PC-9 (cell line): ENCODE measurements around the gene LINC00632. TPM values are rescaled to one million over a fixed set of nuclear protein-coding genes. Genes with fewer than 3 reads are reported as not detected.
A peak's percentile ranks its signal among the peaks of the same experiment; 100 is the strongest.

ENCODE experiments used
- Bru-seq: library from RNA; stranded (reverse); fragments of 400-500 nt; gene quantifications from one replicate; lab custom pipeline; 2021; lab: Mats Ljungman, UMichigan
- BruChase-seq, 2 experiments: library from RNA; stranded (reverse); fragments of 400-500 nt; gene quantifications; one replicate each; lab custom pipeline; 2021; lab: Mats Ljungman, UMichigan
- BruUV-seq: library from RNA; stranded (reverse); fragments of 400-500 nt; replicated peaks from 2 replicates; lab custom pipeline; 2021; lab: Mats Ljungman, UMichigan
- CTCF ChIA-PET: fragments of 300-600 bp; sonication (Branson Sonifier 250); formaldehyde crosslinking; loops from one replicate; lab custom pipeline; 2022; ENCODE audit warnings: antibody characterized with exemption; lab: Charles Lee
- POLR2A ChIA-PET: fragments of 300-600 bp; sonication (Branson Sonifier 250); formaldehyde crosslinking; loops from one replicate; lab custom pipeline; 2022; ENCODE audit warnings: antibody characterized with exemption; ENCODE audit not compliant: unreplicated experiment; lab: Charles Lee
- DNase-seq, 2 experiments: peaks; one replicate each; pipeline versions ENCODE4 v3.0.0 to v3.0.0-alpha.2; 2015 to 2022; ENCODE audit warnings: mixed read lengths in 1 of 2
- H2AFZ ChIP-seq: fragments of 200-600 bp; sonication (generic); 2 replicates; pipeline ENCODE4 v1.8.1; 2017; ENCODE audit warnings: antibody characterized with exemption
- H3F3A ChIP-seq: fragments of 200-600 bp; sonication (generic); 2 replicates; pipeline ENCODE4 v1.8.1; 2017; ENCODE audit warnings: antibody characterized with exemption, mild to moderate bottlenecking, low read depth; ENCODE audit not compliant: insufficient read depth
- H3K27ac ChIP-seq: fragments of 200-600 bp; sonication (generic); 2 replicates; pipeline ENCODE4 v1.6.1; 2016; ENCODE audit warnings: mixed run types
- H3K27me3 ChIP-seq: fragments of 200-600 bp; sonication (generic); 2 replicates; pipeline ENCODE4 v1.6.1; 2016; ENCODE audit warnings: low read depth, mixed run types; ENCODE audit not compliant: insufficient read depth
- H3K36me3 ChIP-seq: fragments of 200-600 bp; sonication (generic); 2 replicates; pipeline ENCODE4 v1.6.1; 2016; ENCODE audit warnings: low read depth, mixed run types
- H3K4me1 ChIP-seq: fragments of 200-600 bp; sonication (generic); replicated peaks from 2 replicates; pipeline ENCODE4 v1.6.1; 2016; ENCODE audit warnings: mixed run types; ENCODE audit not compliant: insufficient read depth
- H3K4me2 ChIP-seq: fragments of 200-600 bp; sonication (generic); 2 replicates; pipeline ENCODE4 v1.6.1; 2017; ENCODE audit warnings: mixed run types
- H3K4me3 ChIP-seq: fragments of 200-600 bp; sonication (generic); 2 replicates; pipeline ENCODE4 v1.6.1; 2016; ENCODE audit warnings: mixed run types
- H3K79me2 ChIP-seq: fragments of 200-600 bp; sonication (generic); 2 replicates; pipeline ENCODE4 v1.6.1; 2017; ENCODE audit warnings: low read depth, mixed run types
- H3K9me2 ChIP-seq: fragments of 200-600 bp; sonication (generic); 2 replicates; pipeline ENCODE4 v1.8.1; 2017; ENCODE audit warnings: mild to moderate bottlenecking; ENCODE audit not compliant: insufficient read depth
- H3K9me3 ChIP-seq: fragments of 200-600 bp; sonication (generic); 2 replicates; pipeline ENCODE4 v1.8.1; 2016; ENCODE audit warnings: low read depth; ENCODE audit not compliant: insufficient read depth
- H4K20me1 ChIP-seq: fragments of 200-600 bp; sonication (generic); 2 replicates; pipeline ENCODE4 v1.8.1; 2017; ENCODE audit not compliant: insufficient read depth
- EZH2 ChIP-seq: fragments of 200-600 bp; sonication (generic); IDR thresholded peaks from 2 replicates; pipeline ENCODE4 v1.8.0; 2017; ENCODE audit warnings: antibody characterized with exemption, low read depth
- intact Hi-C: fragments of 100-400 bp; cut with micrococcal nuclease; formaldehyde crosslinking; loops from one replicate; pipeline ENCODE4 v1.10.0; 2022; ENCODE audit not compliant: unreplicated experiment
- long read RNA-seq: library from polyadenylated mRNA; stranded (forward); transcript quantifications from one replicate; pipeline ENCODE4 v2.0.0, GENCODE V29; 2022
- total RNA-seq: library from RNA; stranded (reverse); gene quantifications from 2 replicates; pipeline ENCODE4 v1.2.3, GENCODE V29; 2021
- TF ChIP-seq, protein P1 (sequence below): fragments of 200-600 bp; sonication (generic); conservative IDR thresholded peaks from 2 replicates; pipeline ENCODE4 v1.6.1; 2017; ENCODE audit warnings: mixed run types, antibody characterized with exemption, mild to moderate bottlenecking, moderate library complexity

The LINC00632 gene
- total RNA-seq (0.20 and 0.46 TPM in 2 replicates), Bru-seq, nascent RNA (percentile 6 among the genes with signal in this experiment), BruChase-seq, experiment 1, labeled RNA remaining after a 2-hour chase (percentile 1 among the genes with signal in this experiment), BruChase-seq, experiment 2, labeled RNA remaining after a 6-hour chase (percentile 11 among the genes with signal in this experiment)
- long read RNA-seq = 0 reads

DNA sequence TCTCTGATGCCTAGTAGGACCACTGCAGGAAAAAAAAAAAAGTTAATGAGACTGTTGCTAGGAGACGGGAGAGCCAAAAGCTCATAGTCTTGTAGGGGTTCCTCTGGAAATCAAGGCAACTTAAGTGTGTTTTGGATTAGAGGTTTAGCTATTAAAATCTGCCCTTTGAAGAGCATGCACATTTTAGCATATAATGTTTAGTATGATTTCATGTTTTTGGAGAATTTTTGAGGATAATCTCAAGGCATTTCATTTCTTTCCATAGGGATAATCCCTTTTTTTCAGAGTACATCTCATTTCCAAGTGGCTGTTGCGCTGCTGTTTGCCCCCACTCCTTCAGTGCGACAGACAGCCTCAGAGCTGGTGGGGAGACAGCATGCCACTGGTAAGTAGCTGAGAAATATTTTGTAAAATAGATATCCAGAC, at the start of gene LINC00632:
LINC00632 (plus strand) TSS at position 339 of the 426 bp plus-strand sequence.
- CTCF ChIA-PET = no interaction called here
- BruUV-seq = no TSS peak
- Histone ChIP-seq H3K9me2 (no peaks in the 10 kb centered on the region), H3K9me3 (no peaks in the 10 kb centered on the region), H3F3A (no peaks in the 10 kb centered on the region), H3K36me3 (no peaks in the 10 kb centered on the region), H2AFZ (no peak within 1 kb of the TSS), H3K27ac (no peak within 1 kb of the TSS), H4K20me1 (no peaks in the 10 kb centered on the region), H3K4me2 (no peak within 1 kb of the TSS), H3K27me3 (peaks cover 39% of the 10 kb centered on the region; the same call in 1 of the 2 replicates), H3K4me1 (no peaks in the 10 kb centered on the region), H3K79me2 (no peaks in the 10 kb centered on the region), H3K4me3 (no peak within 1 kb of the TSS)
- TF ChIP-seq, protein P1, sequence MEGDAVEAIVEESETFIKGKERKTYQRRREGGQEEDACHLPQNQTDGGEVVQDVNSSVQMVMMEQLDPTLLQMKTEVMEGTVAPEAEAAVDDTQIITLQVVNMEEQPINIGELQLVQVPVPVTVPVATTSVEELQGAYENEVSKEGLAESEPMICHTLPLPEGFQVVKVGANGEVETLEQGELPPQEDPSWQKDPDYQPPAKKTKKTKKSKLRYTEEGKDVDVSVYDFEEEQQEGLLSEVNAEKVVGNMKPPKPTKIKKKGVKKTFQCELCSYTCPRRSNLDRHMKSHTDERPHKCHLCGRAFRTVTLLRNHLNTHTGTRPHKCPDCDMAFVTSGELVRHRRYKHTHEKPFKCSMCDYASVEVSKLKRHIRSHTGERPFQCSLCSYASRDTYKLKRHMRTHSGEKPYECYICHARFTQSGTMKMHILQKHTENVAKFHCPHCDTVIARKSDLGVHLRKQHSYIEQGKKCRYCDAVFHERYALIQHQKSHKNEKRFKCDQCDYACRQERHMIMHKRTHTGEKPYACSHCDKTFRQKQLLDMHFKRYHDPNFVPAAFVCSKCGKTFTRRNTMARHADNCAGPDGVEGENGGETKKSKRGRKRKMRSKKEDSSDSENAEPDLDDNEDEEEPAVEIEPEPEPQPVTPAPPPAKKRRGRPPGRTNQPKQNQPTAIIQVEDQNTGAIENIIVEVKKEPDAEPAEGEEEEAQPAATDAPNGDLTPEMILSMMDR = no peak
- TF ChIP-seq EZH2 = no peak
- no peak for DNase-seq
- intact Hi-C loops = no loop called here
- POLR2A ChIA-PET = no interaction called here

DNA sequence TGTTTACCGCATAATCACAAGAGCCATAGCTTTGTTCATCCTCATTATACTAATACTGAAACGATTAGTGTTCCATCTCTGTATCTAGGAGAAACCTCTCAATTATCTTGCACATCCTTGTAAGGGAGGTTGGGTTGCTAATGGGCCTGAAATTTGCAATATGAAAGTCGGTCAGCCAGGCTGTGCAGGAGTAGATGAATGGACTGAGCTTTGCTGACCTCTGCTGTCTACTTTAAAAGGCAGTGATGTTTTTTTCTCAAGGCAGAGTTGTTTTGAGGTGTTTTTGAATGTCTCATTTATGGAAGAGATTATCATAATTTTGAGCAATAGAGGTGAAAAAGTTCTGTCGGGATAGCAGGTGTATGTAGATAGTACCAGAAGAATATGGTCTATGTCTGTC, 47.9 kb upstream of the LINC00632 start:
- POLR2A ChIA-PET = no interaction called here

DNA sequence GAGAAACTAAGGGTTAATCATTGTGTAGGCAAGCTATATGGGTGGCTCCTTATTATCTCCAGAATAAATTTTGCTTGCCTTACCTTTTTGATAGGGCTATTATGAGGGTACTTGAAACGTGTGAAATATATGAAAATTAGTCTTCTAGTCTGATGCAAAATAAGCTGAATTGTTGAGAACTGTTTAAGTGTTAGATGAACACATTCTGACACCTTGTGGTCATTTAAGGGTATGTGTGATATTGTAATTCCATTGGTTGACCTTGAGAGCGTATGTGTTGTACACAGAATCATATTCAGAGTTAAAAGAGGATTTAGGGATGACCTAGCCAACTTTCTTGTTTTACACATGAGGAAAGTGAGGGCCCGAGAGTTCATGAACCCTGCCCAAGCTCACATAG, 44.6 kb upstream of the LINC00632 start:
- Histone ChIP-seq H2AFZ (no peak overlapping the region), H3K27ac (no peak overlapping the region), H3K4me2 (no peak overlapping the region), H3K27me3 (peaks cover 3% of the 10 kb centered on the region; the same call in 1 of the 2 replicates), H3K9me2 (no peaks in the 10 kb centered on the region), H3K4me1 (no peaks in the 10 kb centered on the region), H3F3A (no peaks in the 10 kb centered on the region), H3K79me2 (no peaks in the 10 kb centered on the region), H3K9me3 (no peaks in the 10 kb centered on the region), H3K36me3 (no peaks in the 10 kb centered on the region), H3K4me3 (no peak overlapping the region), H4K20me1 (no peaks in the 10 kb centered on the region)
- ChIA-PET POLR2A (no interaction called here), CTCF (no interaction called here)
- no peak for DNase-seq
- intact Hi-C loops = loop anchor here (5.0 kb wide), 1 partner anchor 608 kb away; no protein-coding TSS in a partner anchor
- no TSS peak for BruUV-seq
- TF ChIP-seq, protein P1 = peak; percentile 57
- TF ChIP-seq EZH2 = no peak

More for the DNA sequence above, 47.9 kb upstream of the LINC00632 start:
- H2AFZ ChIP-seq = no peak overlapping the region
- no peak overlapping the region for H3K4me2 ChIP-seq
- H3K36me3 ChIP-seq = no peaks in the 10 kb centered on the region
- no peaks in the 10 kb centered on the region for H4K20me1 ChIP-seq
- no peak for DNase-seq
- H3F3A ChIP-seq = no peaks in the 10 kb centered on the region
- H3K27ac ChIP-seq = no peak overlapping the region
- no peaks in the 10 kb centered on the region for H3K9me2 ChIP-seq
- H3K9me3 ChIP-seq = no peaks in the 10 kb centered on the region
- H3K4me1 ChIP-seq = no peaks in the 10 kb centered on the region
- no TSS peak for BruUV-seq
- H3K4me3 ChIP-seq = no peak overlapping the region
- CTCF ChIA-PET = no interaction called here
- TF ChIP-seq, protein P1 = 0 out of 2 replicates have a peak, but pooled peaks have one; percentile 14
- no peak for TF ChIP-seq EZH2
- peaks cover 3% of the 10 kb centered on the region; the same call in 1 of the 2 replicates for H3K27me3 ChIP-seq
- intact Hi-C loops = loop anchor here (5.0 kb wide), 1 partner anchor 604 kb away; no protein-coding TSS in a partner anchor
- no peaks in the 10 kb centered on the region for H3K79me2 ChIP-seq
